VCaP (cell line): Measurements from ENCODE around the gene CD200R1L.

ENCODE experiments used
- H3K27ac ChIP-seq: fragments of 450-650 bp; 2 replicates; pipeline ENCODE4 v1.5.1; 2017
- TF ChIP-seq, protein P1 (sequence below): fragments of 450-650 bp; conservative IDR thresholded peaks from 2 replicates; pipeline ENCODE4 v1.5.1; 2017; ENCODE audit warnings: mild to moderate bottlenecking, moderate library complexity

Gene CD200R1L

DNA sequence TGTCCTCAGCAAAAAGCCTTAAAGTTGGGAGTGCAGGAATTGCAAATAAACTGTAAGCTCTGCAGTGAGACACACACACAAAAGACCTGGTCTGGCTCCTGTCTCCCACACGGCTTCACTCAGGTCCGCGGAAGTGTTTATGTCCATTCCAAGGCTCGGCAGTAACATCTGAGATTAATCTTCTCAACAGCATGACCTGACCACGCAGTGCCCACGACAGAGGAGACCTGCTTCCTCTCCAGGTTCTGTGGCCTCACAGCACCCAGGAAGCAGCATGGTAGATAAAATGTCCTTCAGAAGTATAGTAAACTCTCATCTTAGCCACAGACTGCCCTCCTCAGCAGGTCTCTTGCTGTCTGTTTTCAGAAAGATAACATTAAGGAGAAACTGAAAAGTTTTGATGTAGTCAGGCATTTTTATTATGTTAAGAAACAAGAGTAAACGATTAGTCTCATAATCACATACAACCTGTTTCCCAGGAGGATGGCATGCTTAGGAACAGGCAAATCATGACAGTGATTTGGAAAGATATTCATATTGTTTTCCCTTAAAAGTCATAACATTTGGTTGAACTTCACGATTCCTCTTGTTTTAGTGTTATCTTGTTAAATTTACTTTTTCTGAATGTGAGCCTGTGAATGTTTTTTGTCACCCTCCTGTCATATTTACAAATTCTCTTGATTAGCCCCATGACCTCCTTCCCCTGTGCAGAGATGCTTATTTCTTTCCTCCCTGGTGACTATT, 34.6 kb downstream of the CD200R1L start:
- TF ChIP-seq, protein P1, sequence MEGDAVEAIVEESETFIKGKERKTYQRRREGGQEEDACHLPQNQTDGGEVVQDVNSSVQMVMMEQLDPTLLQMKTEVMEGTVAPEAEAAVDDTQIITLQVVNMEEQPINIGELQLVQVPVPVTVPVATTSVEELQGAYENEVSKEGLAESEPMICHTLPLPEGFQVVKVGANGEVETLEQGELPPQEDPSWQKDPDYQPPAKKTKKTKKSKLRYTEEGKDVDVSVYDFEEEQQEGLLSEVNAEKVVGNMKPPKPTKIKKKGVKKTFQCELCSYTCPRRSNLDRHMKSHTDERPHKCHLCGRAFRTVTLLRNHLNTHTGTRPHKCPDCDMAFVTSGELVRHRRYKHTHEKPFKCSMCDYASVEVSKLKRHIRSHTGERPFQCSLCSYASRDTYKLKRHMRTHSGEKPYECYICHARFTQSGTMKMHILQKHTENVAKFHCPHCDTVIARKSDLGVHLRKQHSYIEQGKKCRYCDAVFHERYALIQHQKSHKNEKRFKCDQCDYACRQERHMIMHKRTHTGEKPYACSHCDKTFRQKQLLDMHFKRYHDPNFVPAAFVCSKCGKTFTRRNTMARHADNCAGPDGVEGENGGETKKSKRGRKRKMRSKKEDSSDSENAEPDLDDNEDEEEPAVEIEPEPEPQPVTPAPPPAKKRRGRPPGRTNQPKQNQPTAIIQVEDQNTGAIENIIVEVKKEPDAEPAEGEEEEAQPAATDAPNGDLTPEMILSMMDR = no peak
- no peak overlapping the region for H3K27ac ChIP-seq

DNA sequence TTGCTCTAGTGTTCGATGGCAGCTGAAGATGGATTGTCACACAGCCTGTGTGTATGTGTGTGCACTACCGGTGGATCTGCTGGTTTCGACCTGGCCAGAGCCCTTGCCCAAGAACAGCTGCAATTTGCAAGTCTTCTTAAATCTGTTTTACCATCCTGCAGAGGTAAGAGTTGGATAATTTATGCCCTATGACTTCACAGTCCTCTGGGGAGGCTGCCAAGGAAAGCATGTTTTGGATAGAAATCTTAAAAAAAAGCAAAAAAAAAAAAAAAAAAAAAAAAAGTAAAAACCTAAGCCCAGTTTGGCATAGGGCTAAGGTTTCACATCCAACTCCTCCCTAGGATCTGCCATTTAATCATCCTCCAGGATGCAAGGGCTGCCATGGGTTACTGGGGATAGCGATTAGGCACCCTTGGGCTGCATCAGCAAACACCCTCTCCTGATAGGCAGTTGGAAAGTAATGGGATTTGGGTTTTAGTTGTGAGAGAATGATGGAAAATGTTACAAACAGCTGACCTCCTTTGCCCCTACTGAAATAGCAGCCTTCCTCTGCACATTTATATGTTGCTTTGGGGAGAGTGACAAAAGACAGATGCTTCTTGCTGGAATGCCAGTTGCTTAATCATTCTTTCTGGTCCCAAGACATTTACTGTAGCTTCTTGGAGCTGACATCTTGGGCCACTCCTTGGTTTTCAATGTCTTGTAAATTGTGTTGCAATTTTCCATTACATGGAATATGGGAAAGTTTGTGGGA, 35.4 kb downstream of the CD200R1L start:
- H3K27ac ChIP-seq = no peak overlapping the region
- TF ChIP-seq, protein P1 = no peak

DNA sequence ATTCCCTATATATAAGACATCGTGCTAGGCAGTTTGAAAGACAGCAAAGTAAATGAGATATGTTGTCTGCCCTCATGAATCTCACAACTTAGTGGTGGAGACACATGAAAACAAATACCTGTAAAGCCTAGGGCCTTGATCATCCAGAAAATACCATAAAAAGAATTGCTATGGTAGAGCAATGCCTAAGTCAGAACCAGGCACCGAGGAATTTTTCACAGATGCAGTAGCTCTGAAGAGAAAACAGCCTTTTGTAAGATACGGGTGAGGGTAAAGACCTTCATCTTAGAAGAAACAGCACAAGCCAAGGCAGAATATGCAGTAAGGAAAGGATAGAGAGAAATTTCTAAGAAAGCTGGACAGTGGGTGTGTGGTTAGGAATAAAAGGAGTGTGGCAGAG, 36.1 kb downstream of the CD200R1L start:
- H3K27ac ChIP-seq = no peak overlapping the region
- TF ChIP-seq, protein P1 = no peak

DNA sequence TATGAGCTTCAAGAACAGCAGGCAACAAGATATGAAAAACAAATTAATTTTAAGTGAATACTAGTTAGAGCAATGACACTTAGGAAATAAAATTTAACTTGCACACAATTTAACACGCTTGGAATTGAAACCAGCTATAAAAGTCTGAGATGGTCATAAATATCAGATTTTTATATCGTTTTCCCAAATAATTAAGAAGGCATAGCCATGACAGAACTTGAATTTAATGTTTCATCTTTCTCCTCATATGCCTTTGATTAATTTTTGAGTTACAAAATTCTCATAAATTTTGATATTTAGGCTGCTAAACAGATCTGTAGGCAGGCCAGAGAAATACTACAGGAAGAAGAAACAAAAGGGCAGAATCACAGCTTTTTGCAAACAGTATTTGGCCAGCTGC, 38.5 kb downstream of the CD200R1L start:
- no peak overlapping the region for H3K27ac ChIP-seq
- TF ChIP-seq, protein P1 = no peak

DNA sequence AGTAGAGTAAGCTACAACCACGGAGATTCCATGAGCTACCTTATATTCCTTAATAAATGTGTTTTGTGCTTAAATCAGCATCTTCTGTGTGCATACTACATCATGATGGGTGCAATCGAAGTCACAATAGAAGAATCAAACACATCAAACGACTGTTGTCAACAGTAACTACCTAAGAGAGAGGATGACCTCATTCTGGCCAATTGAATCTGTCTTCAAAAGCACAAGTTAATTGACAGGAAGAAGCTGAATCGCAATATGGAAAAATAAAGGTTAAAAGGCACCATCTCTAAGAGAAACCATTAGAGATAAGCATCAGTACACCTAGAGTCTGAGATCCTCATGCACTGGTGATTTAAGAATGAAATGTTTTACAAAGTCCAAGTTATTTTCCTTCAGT, 39.0 kb downstream of the CD200R1L start:
- no peak overlapping the region for H3K27ac ChIP-seq
- TF ChIP-seq, protein P1 = no peak

DNA sequence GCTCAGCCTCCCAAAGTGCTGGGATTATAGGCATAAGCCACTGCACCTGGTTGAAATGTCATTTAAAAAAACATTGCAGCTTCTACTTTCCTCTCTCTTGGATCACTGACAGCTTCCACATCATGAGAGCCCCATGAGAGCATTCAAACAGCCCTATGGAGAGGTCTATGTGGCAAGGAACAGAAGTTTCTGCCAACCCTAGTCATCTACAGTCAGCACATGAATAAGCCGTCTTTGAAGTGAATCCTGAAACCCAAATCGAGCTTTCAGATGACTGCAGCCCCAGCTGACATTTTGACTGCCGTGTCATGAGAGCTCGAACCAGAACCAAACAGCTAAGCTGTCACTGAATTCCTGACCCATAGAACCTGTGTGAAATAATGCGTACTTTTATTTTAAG, 39.8 kb downstream of the CD200R1L start:
- TF ChIP-seq, protein P1 = no peak
- H3K27ac ChIP-seq = no peak overlapping the region

DNA sequence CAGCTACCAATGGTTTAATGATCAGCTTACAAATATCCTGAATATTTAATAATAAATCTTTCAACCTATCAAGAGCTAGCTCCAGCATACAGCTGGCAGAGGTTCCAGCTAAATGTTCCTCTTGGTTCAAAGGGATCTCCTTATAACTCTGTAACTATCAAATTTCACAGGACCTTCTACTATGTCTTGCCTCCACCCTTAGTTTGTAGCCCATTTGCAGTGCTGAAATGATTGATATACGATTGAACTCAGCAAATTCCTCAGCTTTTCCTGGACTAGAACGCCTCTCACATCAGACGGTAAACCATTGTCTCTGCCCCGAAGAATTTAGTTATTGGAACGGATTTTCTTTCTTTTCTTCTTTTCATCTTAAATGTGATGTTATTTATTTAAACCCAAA, 41.5 kb downstream of the CD200R1L start:
- TF ChIP-seq, protein P1 = no peak
- no peak overlapping the region for H3K27ac ChIP-seq
